DMS53 treated with DMSO at 0.1 percent for 48 hours (cell line): ENCODE measurements around the gene TBC1D24.
"Not testable (repeated sequence)": the region's sequence is repeated elsewhere in the genome, so short reads cannot be mapped to it uniquely, and the experiment has no call there.

Experiments
- DNase-seq: peaks from one replicate; lab custom pipeline; 2025; ENCODE audit not compliant: unreplicated experiment; lab: John Stamatoyannopoulos, UW

The TBC1D24 gene

DNA sequence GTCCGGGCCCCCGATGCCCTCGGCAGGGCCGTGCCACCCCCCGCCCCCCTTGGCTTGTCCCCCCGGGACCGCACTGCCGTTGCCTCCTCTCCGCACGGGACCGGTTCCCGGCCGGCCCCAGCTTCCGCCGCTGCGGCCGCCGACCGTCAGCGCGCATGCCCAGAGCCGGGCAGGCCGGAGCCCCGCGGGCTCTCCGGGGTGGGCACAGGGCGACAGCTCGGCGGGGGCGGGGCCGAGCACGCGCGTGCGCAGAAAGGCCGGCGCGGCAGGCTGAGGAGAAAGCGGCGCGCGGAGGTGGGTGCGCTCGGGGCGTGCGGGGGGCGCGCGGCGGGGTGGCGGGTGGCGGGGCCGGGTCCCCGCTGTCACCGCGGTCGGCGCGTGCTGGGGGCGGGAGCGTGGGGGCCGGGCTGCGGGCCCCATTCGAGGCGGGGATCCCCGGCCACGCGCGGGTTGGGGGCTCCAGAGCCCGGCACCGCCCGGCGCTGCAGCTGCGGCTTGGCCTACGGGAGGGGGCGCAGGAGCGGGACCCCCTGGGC is at the start of gene TBC1D24:
TSS of gene TBC1D24 (plus strand) at position 251 of the 536 bp plus-strand sequence. CDS start 21,022 bp downstream, outside the sequence.
- peak; percentile 30 for DNase-seq

DNA sequence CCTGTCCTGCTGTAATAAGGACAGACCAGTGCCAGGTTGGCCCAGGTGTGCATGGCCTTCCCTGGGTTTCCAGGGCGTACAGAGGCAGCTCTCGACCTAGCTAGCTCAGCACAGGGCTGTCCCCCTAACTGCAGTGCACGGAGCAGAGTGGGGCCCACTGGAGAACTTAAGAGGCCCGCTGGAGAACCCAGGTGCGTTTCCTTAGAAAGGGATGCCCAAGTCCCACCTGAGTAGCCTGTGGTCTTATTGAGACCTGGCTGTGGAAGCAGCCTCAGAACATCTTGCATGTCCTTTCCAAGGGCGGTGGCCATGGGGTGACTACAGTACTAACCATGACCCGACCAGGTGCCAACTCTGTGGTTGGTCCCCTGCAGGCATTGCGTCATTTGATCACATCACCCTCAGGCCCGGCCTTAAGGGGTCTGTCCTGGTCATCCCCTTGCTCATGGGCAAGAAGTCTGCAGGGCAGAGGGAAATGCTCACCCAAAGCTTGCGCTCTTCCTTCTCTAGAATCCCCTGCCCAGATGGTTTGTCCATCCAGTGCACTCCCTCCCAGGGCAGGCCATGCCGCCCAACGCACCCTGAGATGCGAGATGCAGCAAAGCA is 49.0 kb upstream of the TBC1D24 start:
- DNase-seq, result no peak

DNA sequence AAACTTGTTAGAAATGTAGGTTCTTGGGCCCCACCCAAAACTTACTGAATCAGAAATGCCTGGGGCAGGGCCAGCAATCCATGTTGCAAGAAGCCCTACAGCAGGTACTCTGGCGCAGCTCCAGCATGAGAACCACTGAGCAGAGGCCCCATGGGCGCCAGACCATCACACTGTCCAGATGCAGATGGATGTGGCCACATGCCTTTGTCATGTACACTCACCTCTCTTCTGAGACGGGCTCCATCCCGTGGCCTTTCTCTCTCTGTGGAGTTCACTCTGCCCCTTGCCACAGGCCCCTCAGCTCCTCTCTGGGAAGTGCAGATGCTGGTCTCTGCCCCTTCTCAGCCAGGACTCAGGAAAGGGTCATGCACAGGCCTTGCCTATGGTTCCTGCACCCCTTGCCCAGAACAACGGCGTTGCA is 48.0 kb upstream of the TBC1D24 start:
- no peak for DNase-seq

DNA sequence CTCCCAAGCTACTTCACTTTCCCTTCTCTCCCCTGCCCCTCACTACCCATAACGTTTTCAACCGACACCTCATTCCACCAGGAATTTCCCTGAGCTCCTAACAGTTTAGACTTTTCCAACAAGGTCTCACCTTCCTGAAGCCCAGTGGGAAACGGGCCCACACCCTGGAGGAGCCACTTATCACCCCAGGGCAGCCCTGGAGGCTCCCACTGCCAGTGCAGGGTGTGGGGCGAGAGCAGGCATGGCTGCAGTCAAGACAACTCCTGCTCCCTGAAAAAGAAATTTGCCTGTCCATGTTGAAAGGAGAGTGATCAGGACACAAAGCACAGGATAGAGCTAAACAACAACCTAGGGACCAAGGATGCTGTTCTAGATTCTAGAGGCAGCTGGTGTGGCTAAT is 47.4 kb upstream of the TBC1D24 start:
- DNase-seq, result no peak

DNA sequence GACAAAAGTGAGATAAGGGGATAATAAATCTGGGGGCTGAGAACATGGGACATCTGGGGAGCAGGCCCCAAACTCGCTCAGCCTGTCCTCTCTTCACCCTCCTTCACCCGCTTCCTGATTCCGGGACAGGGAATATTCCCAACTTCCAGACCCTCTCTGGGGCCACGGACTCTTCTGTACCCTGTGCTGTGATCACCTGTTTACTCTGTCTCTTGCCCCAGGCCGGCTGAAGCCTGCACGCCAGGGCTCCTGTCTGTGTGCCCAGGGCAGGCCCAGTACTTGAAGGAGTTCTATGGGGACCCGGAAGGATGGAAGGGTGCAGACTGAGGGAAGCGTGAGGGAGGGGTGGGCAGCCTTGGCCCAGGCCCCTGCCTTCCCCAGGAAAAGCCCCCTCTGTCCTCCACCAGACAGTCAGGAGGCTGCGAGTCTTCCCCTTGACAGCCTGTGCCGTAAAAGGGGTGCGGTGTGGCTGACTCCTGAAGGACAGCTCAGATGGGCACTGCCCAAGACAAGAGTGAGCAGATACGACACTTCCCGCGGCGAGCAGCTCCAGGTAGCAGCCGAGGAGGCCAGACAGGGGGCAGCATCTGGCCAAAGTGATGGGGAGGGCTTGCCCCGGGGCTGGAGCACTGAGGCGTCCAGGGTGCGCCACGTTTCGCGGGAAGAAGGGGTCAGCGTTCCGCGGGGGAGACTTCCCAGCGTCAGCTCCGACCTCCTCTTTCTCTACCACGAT is 46.7 kb upstream of the TBC1D24 start:
- DNase-seq, result peak; percentile 15

DNA sequence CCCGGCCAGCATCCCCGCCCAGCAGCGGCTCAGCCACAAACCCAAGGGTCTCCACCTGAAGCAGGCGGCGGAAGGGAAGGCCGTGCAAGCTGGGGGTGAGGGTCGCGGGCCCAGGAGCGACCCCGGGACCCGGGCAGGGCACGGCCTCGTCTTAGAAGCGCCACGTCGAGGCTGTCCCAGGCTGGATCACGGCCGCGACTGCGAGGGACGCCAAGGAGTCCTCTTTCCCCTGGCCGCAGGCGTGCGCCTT is 46.2 kb upstream of the TBC1D24 start:
- no peak for DNase-seq

DNA sequence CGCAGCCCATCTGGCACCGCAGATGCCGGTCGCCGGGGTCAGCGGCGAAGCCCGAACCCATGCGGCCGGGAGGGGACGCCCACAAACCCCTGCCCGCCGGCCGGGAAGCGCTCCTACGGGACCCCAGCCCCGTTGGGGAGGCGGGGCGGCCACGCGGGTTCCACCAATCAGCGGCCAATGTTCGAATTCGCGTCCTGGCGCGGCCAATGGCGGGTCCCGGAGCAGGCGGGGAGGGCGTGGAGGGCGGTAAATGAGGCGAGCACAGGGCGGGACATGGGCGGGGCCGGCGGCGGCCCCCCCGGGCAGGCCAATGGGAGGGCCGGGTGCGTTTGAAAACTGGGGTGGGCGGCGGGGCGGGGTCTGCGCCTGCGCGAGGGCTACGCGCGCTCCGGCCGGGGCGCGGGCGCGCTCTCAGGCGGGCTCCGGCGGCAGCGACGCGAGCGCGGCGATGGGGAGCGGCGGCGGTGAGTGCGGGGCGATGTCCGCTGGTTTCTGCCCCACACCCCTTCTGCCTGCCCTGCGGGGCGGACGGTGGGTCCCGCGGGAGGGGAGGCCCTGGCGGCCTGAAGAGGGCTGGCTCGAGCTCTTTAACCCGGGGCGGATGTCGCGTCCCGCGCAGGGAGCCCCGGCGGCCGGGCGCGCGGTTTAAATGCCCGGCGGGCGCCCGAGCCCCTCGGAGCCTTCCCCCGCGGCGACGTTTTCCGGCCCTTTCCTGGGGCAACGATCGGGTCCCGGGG is 45.7 kb upstream of the TBC1D24 start, which contains the start of gene CCNF:
TSS of gene CCNF (plus strand) at position 414 of the 737 bp plus-strand sequence. CDS start at position 449, 35 bp downstream.
- peak; percentile 60 for DNase-seq

DNA sequence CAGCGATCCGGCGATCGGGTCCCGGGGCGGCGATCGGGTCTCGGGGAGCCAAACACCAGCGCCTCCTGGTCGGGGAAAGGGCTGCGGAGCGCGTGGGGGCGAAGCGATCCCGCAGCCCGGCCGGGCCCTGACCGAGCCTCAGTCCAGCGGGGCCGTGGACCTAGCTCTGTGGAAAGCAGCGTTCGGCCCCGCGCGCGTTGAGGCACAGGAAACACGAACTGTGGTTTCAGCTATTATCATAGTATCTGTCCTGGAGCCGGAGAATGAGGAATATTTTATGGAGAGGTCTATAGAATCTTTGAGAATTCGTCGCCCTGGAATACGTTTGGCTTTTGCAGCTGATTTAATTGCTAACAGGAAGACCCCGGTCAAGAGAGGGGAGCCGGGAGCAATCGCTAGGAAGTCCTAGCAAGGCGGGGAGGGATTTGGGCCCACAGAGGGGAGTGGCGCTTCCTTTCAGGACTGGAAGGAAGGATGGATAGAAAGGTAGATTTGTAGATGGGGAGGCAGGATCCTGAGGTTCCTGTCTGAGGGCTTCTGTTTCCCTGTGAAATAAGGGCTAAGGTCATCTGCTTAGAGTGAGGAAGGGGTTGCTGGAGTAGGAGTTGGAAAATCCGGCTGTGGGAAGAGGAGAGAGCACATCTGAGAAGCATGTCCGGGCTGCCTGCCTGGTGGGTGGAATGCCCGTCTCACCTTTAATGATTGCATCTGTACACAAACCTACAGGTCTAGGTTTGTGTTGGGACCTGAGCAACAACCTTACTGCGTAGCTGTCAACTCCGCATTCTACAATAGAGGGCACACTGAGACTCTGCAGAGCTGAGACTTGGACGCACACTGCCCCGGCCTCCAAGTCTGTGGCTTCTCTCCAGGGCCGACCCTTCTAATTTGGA is 44.9 kb upstream of the TBC1D24 start:
- no peak for DNase-seq

DNA sequence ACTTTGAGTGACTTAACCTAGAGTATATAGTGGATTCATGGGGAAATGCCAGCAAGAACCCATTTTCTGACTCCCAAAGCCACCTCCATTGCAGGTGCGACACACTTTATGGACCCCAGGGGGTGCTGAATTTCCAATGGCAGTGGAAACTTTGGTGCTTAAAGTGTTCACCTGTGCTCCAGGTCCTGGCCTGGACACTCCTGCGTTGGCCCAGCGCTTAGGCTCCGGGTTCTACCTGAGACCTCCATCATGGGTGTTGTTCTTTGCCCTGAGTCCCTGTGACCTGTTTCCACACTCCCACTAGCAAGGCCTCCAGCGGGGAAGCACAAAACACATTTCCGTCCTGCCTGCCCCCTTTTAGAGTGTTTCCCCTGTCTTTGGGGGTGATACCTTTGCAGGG is 42.6 kb upstream of the TBC1D24 start:
- no peak for DNase-seq

DNA sequence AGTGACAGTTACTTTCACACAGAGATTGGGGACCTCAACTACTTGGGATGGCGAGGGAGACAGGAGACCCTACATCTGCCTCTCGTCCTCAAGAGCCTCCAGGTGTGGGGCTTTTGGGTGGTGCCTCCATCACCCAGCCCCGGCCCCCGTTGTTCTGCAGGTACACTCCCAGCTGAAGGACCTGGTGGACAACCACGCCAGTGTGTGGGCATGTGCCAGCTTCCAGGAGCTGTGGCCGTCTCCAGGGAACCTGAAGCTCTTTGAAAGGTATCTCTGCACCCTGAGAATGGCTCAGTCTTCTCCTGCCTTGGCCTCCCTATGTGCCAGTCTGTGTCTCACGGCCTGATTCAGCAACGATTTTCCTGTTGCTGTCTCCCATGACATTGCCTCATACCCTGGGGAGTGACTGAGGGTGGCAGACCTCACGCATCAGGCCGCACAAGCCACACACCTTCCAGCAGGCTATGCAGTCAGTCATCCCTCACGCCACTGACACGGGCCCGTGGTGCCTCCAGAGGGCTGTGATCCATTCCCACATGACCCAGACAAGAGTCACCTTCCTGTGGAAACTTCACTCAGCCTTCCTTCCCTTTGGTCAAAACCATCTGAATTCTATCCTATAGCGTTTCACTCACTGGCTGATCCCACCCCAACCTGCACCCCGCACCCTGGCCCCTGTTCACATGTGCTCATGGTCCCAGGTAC is 42.0 kb upstream of the TBC1D24 start:
- no peak for DNase-seq

DNA sequence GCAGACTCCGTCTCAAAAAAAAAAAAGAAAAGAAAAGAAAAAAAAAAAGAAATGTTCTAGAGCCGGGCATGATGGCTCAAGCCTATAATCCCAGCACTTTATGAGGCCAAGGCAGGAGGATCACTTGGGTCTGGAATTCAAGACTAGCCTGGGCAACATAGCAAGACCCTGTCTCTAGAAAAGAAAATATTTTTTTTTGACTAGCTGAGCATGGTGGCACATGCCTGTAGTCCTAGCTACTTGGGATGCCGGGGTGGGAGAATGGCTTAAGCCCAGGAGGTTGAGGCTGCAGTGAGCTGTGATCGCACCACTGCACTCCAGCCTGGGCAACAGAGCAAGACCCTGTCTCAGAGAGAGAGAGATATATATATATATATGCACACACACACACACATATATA is 39.7 kb upstream of the TBC1D24 start:
- DNase-seq, result not testable (repeated sequence)

DNA sequence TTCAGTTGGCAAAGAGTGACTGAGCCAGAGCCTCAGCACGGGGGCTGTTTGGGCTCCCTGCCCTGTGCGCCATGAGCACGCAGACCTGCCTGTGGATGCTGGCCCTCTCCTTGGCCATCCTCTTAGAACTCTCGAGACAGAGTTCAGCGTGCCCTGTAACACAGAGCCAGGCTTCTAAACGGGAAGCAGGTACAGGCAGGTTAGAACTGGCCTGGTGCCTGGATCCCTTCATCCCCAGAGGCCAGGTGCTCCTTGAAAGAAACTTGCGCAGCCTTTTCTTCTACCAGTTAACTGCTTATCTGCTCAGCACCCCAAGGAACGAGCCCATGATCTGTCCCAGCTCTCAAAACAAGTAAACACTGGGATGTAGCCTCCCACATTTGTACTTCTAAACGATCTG is 38.8 kb upstream of the TBC1D24 start:
- DNase-seq, result no peak

DNA sequence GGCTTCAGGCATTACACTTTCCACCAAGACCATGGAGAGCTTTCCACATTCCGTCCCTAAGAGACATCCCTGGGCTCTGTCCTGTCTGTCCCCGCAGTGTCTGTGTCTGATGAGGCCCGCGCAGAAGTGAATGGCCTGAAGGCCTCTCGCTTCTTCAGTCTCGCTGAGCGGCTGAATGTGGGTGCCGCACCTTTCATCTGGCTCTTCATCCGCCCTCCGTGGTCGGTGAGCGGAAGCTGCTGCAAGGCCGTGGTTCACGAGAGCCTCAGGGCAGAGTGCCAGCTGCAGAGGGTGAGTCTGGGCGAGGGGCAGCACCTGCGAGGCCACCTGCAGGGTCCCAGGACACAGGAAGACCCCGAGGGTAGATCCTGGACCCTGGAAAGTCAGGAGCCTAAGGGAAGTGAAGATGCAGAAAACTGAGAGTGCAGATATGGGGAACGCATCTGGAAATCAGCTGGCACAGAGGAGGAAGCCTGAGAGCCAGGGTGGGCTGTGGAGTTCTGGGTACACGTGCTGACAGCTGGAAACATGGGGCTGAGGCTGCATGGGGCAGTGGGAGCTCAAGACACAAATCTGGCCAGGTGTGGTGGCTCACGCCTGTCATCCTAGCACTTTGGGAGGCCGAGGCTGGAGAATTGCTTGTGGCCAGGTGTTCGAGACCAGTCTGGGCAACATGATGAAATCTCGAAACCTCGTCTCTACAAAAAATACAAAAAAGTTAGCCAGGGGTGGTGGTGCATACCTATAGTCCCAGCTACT is 37.7 kb upstream of the TBC1D24 start:
- DNase-seq, result no peak

DNA sequence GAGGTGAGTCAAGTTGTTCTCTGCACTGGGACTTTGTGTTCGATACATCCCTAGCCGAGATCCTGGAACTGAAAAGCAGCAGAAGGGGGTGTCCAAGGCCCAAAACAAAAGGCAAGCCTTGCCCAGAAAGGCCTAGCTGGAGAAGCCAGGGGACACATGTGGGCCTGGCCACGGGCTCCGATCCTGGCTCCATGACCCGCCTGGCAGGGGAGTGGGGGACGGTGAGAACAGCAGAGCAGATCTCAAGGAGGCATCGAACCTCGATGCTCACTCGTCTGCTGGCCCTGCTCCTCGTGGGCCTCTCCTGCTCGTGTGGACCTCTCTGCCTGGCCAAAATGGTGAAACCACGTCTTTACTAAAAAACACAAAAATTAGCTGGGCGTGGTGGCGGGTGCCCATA is 36.8 kb upstream of the TBC1D24 start:
- DNase-seq, result no peak

DNA sequence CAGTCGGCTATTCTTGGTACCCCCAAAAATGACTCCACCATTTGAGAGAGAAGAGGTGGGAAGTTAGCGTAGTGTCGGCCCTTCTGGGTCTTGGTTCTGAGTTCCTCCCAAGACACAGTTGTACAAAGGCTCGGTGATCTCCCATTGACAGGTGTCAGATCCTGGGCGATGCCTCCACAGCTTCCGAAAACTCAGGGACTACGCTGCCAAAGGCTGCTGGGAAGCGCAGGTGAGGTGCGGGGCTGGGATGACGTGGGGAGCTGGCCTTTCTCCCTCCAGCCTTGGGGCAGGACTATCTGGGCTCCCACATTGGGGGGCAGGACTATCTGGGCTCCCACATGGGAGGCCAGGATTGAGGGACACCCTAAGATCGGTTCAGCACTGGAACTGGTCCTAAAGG is 35.3 kb upstream of the TBC1D24 start:
- DNase-seq, result no peak

DNA sequence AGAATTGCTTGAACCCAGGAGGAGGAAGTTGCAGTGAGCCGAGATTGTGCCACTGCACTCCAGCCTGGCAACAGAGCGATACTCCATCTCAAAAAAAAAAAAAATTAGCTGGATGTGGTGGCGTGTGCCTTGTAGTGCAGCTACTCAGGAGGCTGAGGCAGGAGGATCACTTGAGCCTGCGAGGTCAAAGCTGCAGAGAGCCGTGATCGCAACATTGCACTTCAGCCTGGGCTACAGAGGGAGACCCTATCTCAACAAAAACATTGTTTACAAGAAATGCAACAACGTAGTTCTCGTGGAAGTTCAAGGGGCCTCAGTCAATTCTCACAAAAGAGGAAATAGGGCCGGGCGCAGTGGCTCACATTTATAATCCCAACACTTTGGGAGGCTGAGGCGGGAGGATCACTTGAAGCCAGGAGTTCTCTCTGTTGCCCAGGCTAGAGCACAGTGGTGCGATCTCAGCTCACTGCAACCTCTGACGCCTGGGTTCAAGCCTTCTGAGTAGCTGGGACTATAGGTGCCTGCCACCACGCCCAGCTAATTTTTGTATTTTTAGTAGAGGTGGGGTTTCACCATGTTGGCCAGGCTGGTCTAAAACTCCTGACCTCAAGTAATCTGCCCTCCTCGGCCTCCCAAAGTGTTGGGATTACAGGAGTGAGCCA is 33.7 kb upstream of the TBC1D24 start:
- DNase-seq, result not testable (repeated sequence)

DNA sequence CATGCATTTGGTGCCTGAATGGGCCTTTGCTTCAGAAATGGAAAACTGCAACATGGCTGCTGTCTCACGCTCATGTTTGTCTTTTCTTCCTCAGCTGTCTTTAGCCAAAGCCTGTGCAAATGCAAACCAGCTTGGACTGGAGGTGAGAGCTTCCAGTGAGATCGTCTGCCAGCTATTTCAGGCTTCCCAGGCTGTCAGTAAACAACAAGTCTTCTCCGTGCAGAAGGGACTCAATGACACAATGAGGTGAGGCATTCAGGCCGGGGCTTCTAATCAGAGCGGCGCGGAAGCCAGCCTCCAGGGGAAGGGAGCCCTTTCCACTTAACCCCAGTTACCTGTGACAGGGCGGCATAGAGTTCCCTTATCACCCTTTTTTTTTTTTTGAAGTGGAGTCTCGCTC is 31.4 kb upstream of the TBC1D24 start:
- no peak for DNase-seq

DNA sequence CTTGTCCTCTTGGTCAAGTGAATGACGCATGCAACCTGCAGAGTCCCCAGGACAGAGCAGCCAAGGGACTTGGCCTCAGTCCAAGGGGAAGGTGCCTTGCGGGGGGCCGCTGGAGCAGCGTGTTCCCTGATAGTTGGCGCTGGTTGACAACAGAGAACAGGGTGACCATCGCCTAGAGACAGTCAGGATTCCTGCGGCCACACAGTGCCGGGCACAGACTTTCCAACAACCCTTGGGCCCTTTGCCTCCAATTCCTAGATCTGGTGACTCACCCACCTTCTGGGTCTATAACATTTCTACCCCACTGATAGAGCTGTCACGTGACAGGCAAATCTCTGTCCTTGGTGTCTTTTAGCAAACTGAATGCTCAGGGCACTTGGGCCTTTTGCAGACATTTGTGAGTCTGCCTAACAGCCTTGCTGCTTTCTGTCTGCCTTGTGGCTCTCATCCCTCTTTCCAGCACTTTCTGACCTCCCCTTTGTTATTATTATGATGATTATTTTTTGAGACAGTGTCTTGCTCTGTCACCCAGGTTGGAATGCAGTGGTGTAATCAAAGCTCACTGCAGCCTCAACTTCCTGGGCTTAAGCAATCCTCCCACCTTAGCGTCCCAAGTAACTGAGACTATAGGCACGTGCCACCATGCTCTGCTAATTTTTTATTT is 26.9 kb upstream of the TBC1D24 start:
- DNase-seq, result no peak

DNA sequence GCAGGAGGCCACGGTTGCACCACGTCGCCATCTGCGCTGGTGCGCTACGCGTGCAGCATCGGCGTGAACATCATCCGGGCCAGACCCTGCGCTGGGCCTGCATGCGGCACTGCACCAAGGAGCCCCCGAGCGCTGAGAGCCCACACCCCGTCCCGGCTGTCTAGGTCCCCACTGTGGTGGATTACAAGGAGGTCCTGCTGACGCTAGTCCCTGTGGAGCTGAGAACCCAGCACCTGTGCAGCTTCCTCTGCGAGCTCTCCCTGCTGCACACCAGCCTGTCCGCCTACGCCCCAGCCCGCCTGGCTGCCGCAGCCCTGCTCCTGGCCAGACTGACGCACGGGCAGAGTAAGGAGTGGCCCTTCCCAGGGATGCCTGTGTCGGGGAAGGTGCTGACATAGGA is 25.8 kb upstream of the TBC1D24 start:
- DNase-seq, result no peak
